Parathyroid adenoma (tissue), 2 donors: ENCODE data around the gene CAPN5.

Source experiments
- H2AFZ ChIP-seq: fragments of 300-600 bp; sonication (generic); one replicate; pipeline ENCODE4 v1.7.0; 2017; ENCODE audit warnings: antibody characterized with exemption, mild to moderate bottlenecking
- H3K27ac ChIP-seq: fragments of 300-600 bp; sonication (generic); one replicate; pipeline ENCODE4 v1.7.0; 2017
- H3K27me3 ChIP-seq: fragments of 300-600 bp; sonication (generic); one replicate; pipeline ENCODE4 v1.7.0; 2017; ENCODE audit warnings: low read length; ENCODE audit not compliant: control insufficient read depth, insufficient read depth
- H3K36me3 ChIP-seq: fragments of 300-600 bp; sonication (generic); one replicate; pipeline ENCODE4 v1.7.0; 2017; ENCODE audit warnings: low read length; ENCODE audit not compliant: control insufficient read depth, insufficient read depth
- H3K4me1 ChIP-seq: fragments of 300-600 bp; sonication (generic); one replicate; pipeline ENCODE4 v1.7.0; 2017; ENCODE audit warnings: control low read depth
- H3K4me2 ChIP-seq: fragments of 300-600 bp; sonication (generic); one replicate; pipeline ENCODE4 v1.7.0; 2017; ENCODE audit warnings: low read length
- H3K4me3 ChIP-seq: fragments of 300-600 bp; sonication (generic); one replicate; pipeline ENCODE4 v1.7.0; 2017; ENCODE audit warnings: low read depth, low read length
- H3K79me2 ChIP-seq: fragments of 300-600 bp; sonication (generic); one replicate; pipeline ENCODE4 v1.7.0; 2017; ENCODE audit warnings: control low read depth
- H3K9ac ChIP-seq: fragments of 300-600 bp; sonication (generic); one replicate; pipeline ENCODE4 v1.7.0; 2017; ENCODE audit warnings: mild to moderate bottlenecking
- H3K9me3 ChIP-seq: fragments of 300-600 bp; sonication (generic); one replicate; pipeline ENCODE4 v1.7.0; 2017; ENCODE audit warnings: low read length; ENCODE audit not compliant: control insufficient read depth
- TF ChIP-seq, protein P1 (sequence below): fragments of 300-600 bp; sonication (generic); IDR thresholded peaks from one replicate; pipeline ENCODE4 v1.7.0; 2017; ENCODE audit warnings: antibody characterized with exemption, mild to moderate bottlenecking
- donor health status: primary hyperparathyroidism.

The CAPN5 gene

GRCh38 chr11:77120571-77120970 is 53.8 kb downstream of the CAPN5 start:
- Histone ChIP-seq H3K4me2 (no peak overlapping the region), H3K9me3 (no peaks in the 10 kb centered on the region), H3K9ac (no peak overlapping the region), H3K36me3 (no peaks in the 10 kb centered on the region), H3K79me2 (no peaks in the 10 kb centered on the region), H3K27me3 (no peaks in the 10 kb centered on the region), H3K4me1 (no peaks in the 10 kb centered on the region), H3K4me3 (no peak overlapping the region), H3K27ac (no peak overlapping the region), H2AFZ (no peak overlapping the region)
- TF ChIP-seq, protein P1, sequence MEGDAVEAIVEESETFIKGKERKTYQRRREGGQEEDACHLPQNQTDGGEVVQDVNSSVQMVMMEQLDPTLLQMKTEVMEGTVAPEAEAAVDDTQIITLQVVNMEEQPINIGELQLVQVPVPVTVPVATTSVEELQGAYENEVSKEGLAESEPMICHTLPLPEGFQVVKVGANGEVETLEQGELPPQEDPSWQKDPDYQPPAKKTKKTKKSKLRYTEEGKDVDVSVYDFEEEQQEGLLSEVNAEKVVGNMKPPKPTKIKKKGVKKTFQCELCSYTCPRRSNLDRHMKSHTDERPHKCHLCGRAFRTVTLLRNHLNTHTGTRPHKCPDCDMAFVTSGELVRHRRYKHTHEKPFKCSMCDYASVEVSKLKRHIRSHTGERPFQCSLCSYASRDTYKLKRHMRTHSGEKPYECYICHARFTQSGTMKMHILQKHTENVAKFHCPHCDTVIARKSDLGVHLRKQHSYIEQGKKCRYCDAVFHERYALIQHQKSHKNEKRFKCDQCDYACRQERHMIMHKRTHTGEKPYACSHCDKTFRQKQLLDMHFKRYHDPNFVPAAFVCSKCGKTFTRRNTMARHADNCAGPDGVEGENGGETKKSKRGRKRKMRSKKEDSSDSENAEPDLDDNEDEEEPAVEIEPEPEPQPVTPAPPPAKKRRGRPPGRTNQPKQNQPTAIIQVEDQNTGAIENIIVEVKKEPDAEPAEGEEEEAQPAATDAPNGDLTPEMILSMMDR, result no peak

- Histone ChIP-seq H3K4me3 (no peak overlapping the region), H3K9me3 (no peaks in the 10 kb centered on the region), H3K4me2 (no peak overlapping the region), H3K27me3 (no peaks in the 10 kb centered on the region), H3K27ac (no peak overlapping the region), H3K9ac (no peak overlapping the region), H3K4me1 (no peaks in the 10 kb centered on the region), H2AFZ (no peak overlapping the region), H3K36me3 (no peaks in the 10 kb centered on the region), H3K79me2 (no peaks in the 10 kb centered on the region)
- TF ChIP-seq, protein P1, result no peak
Measured at GRCh38 chr11:77121096-77121640, 54.4 kb downstream of the CAPN5 start.

DNA sequence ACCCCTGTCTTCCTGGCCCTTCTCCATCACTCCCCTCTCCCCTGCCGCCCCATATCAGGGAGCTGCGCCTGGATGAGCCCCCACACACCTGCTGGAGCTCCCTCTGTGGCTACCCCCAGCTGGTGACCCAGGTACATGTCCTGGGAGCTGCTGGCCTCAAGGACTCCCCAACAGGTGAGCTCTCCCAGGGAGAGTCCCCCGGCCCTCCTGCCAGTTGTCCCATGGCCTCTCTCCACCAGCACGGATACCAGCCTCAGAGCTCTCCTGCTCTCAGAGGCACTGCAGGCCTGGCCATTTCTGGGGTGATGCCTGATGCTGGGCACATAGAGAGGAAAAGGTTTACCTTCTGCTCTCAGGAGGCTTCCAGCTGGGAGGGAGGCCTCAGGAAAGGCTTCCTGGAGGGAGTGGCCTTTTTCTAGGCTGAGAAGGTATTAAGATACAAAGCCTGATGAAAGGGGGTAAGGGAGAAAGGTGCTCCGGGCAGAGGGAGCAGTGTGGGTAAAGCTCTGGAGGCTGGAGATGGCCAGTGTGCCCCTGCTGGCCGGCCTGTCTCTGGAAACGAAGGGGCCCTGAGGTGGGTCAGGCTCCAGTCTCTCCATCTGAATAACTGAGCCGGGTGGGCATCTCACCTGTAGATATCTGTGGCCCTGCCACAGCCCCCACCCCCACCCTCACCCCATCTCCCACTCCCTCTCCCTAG is 55.3 kb downstream of the CAPN5 start:
- no peak overlapping the region for H3K27ac ChIP-seq
- no peak overlapping the region for H3K4me3 ChIP-seq
- TF ChIP-seq, protein P1, result no peak
- H3K27me3 ChIP-seq, result no peaks in the 10 kb centered on the region
- H3K9ac ChIP-seq, result no peak overlapping the region
- no peaks in the 10 kb centered on the region for H3K36me3 ChIP-seq
- H3K4me1 ChIP-seq, result no peaks in the 10 kb centered on the region
- H3K9me3 ChIP-seq, result no peaks in the 10 kb centered on the region
- no peak overlapping the region for H3K4me2 ChIP-seq
- H2AFZ ChIP-seq, result no peak overlapping the region
- H3K79me2 ChIP-seq, result no peaks in the 10 kb centered on the region

DNA sequence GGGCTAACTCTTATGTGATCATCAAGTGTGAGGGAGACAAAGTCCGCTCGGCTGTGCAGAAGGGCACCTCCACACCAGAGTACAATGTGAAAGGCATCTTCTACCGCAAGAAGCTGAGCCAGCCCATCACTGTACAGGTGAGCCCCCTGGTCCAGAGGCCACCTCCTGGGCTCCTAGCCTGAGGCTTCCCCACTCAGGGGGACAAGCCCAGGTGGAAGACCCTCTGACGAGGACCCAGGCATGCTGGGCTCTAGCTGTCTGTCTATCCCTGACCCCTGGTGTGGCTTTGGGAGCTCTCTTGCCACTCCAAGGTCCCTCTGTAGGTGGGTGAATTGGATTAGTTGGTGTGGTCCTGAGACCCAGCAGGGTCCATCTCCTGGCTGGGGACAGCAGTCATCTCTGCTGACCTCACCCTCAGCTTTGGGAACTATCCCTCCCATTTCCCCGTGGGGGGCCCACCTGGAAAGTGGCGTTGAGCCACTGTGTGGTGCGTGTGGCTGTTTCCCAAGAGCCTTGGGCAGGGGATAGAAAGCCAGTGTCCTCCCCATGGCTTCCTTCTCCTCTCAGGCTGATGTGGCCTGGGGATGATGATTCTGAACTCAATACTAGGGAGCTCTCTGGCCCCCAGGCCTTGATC is 55.9 kb downstream of the CAPN5 start:
- Histone ChIP-seq H2AFZ (no peak overlapping the region), H3K79me2 (no peaks in the 10 kb centered on the region), H3K4me1 (no peaks in the 10 kb centered on the region), H3K27ac (no peak overlapping the region), H3K4me2 (no peak overlapping the region), H3K9me3 (no peaks in the 10 kb centered on the region), H3K9ac (no peak overlapping the region), H3K4me3 (no peak overlapping the region), H3K36me3 (no peaks in the 10 kb centered on the region), H3K27me3 (no peaks in the 10 kb centered on the region)
- TF ChIP-seq, protein P1, result no peak
